Epithelial cell of esophagus (primary cell): ENCODE measurements around the gene DPCD.

Experiments used
- DNase-seq: peaks from one replicate; pipeline ENCODE4 v3.0.0; 2010; ENCODE audit warnings: low read depth
- H3K4me3 ChIP-seq: 2 replicates; pipeline ENCODE4 v1.5.1; 2011; ENCODE audit warnings: mild to moderate bottlenecking, low read length, control low read depth
- TF ChIP-seq, protein P1 (sequence below): IDR thresholded peaks from 2 replicates; pipeline ENCODE4 v1.5.1; 2011; ENCODE audit warnings: low read depth, mild to moderate bottlenecking, low read length, control low read depth, inconsistent platforms; ENCODE audit not compliant: insufficient read depth; ENCODE audit errors: missing control alignments

Gene DPCD

GRCh38 chr10:101563497-101564040 lies 24.6 kb upstream of the DPCD start:
- DNase-seq, result no peak
- TF ChIP-seq, protein P1, sequence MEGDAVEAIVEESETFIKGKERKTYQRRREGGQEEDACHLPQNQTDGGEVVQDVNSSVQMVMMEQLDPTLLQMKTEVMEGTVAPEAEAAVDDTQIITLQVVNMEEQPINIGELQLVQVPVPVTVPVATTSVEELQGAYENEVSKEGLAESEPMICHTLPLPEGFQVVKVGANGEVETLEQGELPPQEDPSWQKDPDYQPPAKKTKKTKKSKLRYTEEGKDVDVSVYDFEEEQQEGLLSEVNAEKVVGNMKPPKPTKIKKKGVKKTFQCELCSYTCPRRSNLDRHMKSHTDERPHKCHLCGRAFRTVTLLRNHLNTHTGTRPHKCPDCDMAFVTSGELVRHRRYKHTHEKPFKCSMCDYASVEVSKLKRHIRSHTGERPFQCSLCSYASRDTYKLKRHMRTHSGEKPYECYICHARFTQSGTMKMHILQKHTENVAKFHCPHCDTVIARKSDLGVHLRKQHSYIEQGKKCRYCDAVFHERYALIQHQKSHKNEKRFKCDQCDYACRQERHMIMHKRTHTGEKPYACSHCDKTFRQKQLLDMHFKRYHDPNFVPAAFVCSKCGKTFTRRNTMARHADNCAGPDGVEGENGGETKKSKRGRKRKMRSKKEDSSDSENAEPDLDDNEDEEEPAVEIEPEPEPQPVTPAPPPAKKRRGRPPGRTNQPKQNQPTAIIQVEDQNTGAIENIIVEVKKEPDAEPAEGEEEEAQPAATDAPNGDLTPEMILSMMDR, result no peak
- no peak overlapping the region for H3K4me3 ChIP-seq

DNA sequence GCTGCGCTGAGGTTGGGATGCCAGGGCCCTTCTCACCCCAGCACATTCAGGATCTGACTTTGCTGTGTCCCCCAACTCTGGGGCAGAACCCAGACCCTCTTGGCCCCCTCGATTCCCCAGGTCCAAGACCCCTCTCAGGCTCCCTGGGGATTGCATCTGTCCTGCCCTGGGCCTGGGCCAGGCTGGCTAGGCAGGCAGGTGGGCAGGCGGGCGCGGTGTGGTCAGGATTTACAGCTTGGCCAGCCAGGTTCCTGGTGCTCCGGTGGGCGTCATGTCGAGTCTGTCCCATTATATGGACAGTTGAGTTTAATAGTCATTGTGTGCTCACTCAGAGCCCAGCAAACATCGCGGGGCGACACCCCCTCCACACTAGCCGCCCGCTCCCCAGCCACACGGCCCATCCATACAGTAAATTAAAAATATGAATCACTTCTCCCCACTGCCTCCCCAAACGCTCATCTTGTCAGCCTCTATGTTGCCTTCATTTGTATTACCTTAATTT lies 23.6 kb upstream of the DPCD start:
- H3K4me3 ChIP-seq, result no peak overlapping the region
- TF ChIP-seq, protein P1, result no peak
- no peak for DNase-seq

- no peak for DNase-seq
- H3K4me3 ChIP-seq, result no peak overlapping the region
Observed at GRCh38 chr10:101565370-101565900, 22.7 kb upstream of the DPCD start.

DNA sequence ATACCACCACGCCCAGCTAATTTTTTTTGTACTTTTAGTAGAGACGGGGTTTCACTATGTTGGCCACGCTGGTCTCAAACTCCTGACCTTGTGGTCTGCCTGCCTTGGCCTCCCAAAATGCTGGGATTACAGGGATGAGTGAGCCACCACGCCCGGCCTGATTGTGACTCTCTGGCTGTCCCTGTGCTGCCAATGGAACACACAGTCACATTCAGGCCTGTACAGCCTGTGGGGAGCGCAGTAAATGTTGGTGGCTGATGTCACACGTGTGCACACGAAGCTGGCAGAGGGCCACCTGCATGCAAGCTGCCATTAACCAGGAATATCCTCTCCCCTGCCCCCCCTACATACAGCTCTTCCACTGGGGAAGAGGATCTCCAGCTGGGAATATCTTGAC lies 22.2 kb upstream of the DPCD start:
- TF ChIP-seq, protein P1, result no peak
- H3K4me3 ChIP-seq, result no peak overlapping the region
- no peak for DNase-seq

More at GRCh38 chr10:101565370-101565900, 22.7 kb upstream of the DPCD start:
- TF ChIP-seq, protein P1, result no peak

DNA sequence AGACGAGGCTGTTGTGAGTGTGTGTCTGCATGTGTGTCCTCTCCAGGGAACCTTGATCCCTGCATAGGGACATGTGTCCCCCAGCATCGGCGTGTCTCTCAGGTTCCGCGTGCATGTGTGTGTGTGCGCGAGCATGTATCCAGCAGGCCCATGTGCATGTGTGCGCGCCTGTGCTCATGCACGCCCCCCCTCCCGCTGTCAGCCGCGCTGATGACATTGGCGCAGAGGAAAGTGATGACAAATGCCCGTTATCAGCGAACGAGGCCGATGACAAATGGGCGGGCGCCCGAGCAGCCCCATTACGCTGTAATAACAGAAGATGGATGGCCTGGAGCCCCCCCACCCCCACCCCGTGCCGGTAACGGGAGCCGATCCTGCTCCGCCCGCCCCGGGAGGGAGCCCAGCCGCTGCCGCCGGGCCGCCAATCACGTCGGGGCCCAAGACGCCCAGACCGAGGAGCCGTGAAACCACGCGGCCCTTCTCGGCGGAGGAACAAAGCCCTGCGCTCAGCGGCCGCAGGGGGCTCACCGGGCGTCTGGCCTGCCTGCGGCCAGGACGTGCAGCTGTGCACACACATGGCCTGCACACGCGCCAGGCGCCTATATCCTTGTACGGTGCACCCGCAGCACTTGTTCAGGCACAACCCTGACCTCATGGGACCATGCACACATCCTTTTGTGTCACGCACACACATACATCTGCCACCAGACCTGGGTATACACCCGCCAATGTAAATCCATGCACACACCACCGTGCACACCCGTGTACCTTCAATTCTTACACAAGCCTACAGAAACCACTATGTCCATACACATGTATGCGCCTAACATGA lies 21.6 kb upstream of the DPCD start:
- no peak overlapping the region for H3K4me3 ChIP-seq
- TF ChIP-seq, protein P1, result no peak
- DNase-seq, result no peak

DNA sequence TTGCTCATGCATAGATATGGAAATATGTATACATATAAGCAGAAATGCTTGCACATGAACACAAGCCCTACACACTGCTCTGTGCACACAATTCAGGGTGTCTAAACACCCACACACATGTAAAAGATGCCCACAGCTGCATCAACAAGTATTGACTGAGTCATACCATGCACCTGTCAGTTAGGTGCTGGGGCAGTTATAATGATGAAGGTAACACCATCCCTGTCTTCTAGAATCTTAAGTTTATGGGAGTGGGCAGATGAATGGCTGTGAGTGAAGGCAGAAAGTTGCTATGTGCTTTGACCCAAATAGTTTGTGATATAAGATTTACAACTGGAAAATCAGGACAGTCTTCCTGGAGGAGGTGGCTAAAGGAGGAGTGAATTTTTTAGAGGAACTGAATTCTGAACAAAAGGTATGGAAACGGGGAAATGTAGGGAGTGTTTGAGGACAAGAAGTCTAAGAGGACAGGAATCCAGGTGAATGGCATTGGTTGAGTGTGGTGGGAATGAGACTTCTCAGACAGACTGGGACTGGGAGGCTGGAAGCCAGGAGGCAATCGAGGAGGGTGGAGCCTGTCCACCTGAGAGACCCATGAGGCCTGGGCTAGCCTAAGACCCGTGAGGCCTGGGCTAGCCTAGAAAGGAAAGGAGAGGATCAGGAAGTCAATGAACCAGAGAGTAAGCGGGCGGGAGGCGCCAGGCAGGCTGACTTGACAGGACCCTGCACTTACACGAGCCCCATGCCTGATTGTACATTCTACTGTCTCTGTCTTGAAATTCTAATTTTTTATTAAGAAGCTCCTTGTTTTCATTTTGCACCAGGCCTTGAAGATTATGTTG lies 20.7 kb upstream of the DPCD start:
- H3K4me3 ChIP-seq, result no peak overlapping the region
- peak; percentile 32 for DNase-seq
- TF ChIP-seq, protein P1, result no peak
